Activated CD4-positive, alpha-beta T cell treated with anti-CD3 and anti-CD28 coated beads for 1 hour (primary cell): Measurements from ENCODE around the gene MEGF11.
"Not testable (repeated sequence)": the region's sequence is repeated elsewhere in the genome, so short reads cannot be mapped to it uniquely, and the experiment has no call there.

Experiments
- DNase-seq: peaks from one replicate; pipeline ENCODE4 v3.0.0-alpha.2; 2020

Gene MEGF11

GRCh38 chr15:65904301-65904700 is 349.2 kb downstream of the MEGF11 start:
- DNase-seq: no peak

- DNase-seq: no peak
Observed at GRCh38 chr15:65903296-65904073, 350.1 kb downstream of the MEGF11 start.

GRCh38 chr15:65902373-65902772 is 351.2 kb downstream of the MEGF11 start:
- no peak for DNase-seq

- no peak for DNase-seq
Observed at GRCh38 chr15:65901836-65902235, 351.7 kb downstream of the MEGF11 start.

GRCh38 chr15:65901336-65901735 is 352.2 kb downstream of the MEGF11 start:
- no peak for DNase-seq

- no peak for DNase-seq
Observed at GRCh38 chr15:65900488-65900887, 353.1 kb downstream of the MEGF11 start.

- no peak for DNase-seq
Observed at GRCh38 chr15:65896236-65896635, 357.3 kb downstream of the MEGF11 start.

GRCh38 chr15:65893060-65893459 is 360.5 kb downstream of the MEGF11 start:
- DNase-seq: no peak

GRCh38 chr15:65888981-65889380 is 364.6 kb downstream of the MEGF11 start:
- no peak for DNase-seq

GRCh38 chr15:65887565-65887964 is 366.0 kb downstream of the MEGF11 start:
- no peak for DNase-seq

GRCh38 chr15:65885668-65886218 is 367.8 kb downstream of the MEGF11 start:
- no peak for DNase-seq

GRCh38 chr15:65884511-65884910 is 369.0 kb downstream of the MEGF11 start:
- DNase-seq: no peak

- no peak for DNase-seq
Observed at GRCh38 chr15:65883571-65883970, 370.0 kb downstream of the MEGF11 start.

GRCh38 chr15:65881766-65882434 is 371.6 kb downstream of the MEGF11 start:
- DNase-seq: no peak

- no peak for DNase-seq
Observed at GRCh38 chr15:65877749-65878148, 375.8 kb downstream of the MEGF11 start.

GRCh38 chr15:65875458-65875857 is 378.1 kb downstream of the MEGF11 start:
- no peak for DNase-seq

GRCh38 chr15:65873256-65873655 is 380.3 kb downstream of the MEGF11 start:
- DNase-seq: no peak

- DNase-seq: not testable (repeated sequence)
Observed at GRCh38 chr15:65872596-65872995, 381.0 kb downstream of the MEGF11 start.

- DNase-seq: not testable (repeated sequence)
Observed at GRCh38 chr15:65871886-65872285, 381.7 kb downstream of the MEGF11 start.

GRCh38 chr15:65870889-65871533 is 382.5 kb downstream of the MEGF11 start:
- DNase-seq: no peak

- DNase-seq: no peak
Observed at GRCh38 chr15:65869954-65870871, 383.3 kb downstream of the MEGF11 start.
